Fibroblast of lung (primary cell): ENCODE data around the gene SLIT3.

Experiments
- CTCF ChIP-seq, 2 donors: IDR thresholded peaks in 1 of 2; conservative IDR thresholded peaks in 1 of 2; 1 replicate in 1 of 2; 2 replicates in 1 of 2; pipeline ENCODE4 v1.5.1; 2011 to 2012; ENCODE audit warnings: low read length in 2 of 2, control low read depth in 1 of 2, inconsistent platforms in 1 of 2, low read depth in 1 of 2, mild to moderate bottlenecking in 1 of 2
- EZH2 ChIP-seq: IDR thresholded peaks from 2 replicates; pipeline ENCODE4 v1.5.1; 2012; ENCODE audit warnings: low read length, control low read depth, mild to moderate bottlenecking; ENCODE audit errors: missing control alignments

GRCh38 chr5:169152453-169152852 lies 148.5 kb downstream of the SLIT3 start:
- TF ChIP-seq CTCF (conservative IDR thresholded peaks at IDR 0.05 in 1 of 2, IDR thresholded peaks at IDR 0.05 in 1 of 2; ENCODE audit: low read depth in 1 of 2, low read length in 2 of 2) (no peak), EZH2 (no peak)
